Activated T-cell treated with anti-CD3 and anti-CD28 coated beads, Interleukin-2, amount 50 U/mL, for 4 hours (primary cell): ENCODE results near the gene AMZ1. TPM values are rescaled to one million over a fixed set of nuclear protein-coding genes. Genes with fewer than 3 reads are reported as not detected.

Source experiments
- ATAC-seq, 2 donors: fragments of 200-7000 bp; cut with Tn5 transposase; one replicate each; pipeline ENCODE4 v1.10.0; 2021
- DNase-seq: peaks from one replicate; pipeline ENCODE4 v3.0.0-alpha.2; 2020
- H3K27me3 Mint-ChIP-seq: one replicate; pipeline ENCODE4 v1.8.0; 2021; ENCODE audit warnings: low read depth, mixed read lengths
- H3K36me3 Mint-ChIP-seq: one replicate; pipeline ENCODE4 v1.8.0; 2022; ENCODE audit warnings: mixed read lengths; ENCODE audit not compliant: insufficient read depth
- H3K4me1 Mint-ChIP-seq: one replicate; pipeline ENCODE4 v1.8.0; 2021; ENCODE audit warnings: low read depth, mixed read lengths
- H3K4me3 Mint-ChIP-seq: one replicate; pipeline ENCODE4 v1.8.0; 2021; ENCODE audit warnings: mild to moderate bottlenecking, moderate library complexity, mixed read lengths
- H3K9me3 Mint-ChIP-seq: one replicate; pipeline ENCODE4 v1.8.0; 2021; ENCODE audit warnings: mixed read lengths
- total RNA-seq, 3 donors: library from RNA; stranded (reverse); gene quantifications; one replicate each; pipeline ENCODE4 v1.2.1, GENCODE V29; 2021

AMZ1 gene
- total RNA-seq, 3 donors from 2014 or later = 0.03 TPM; not detected in 2

- no peak for DNase-seq
- ATAC-seq = no peak
- no peaks in the 10 kb centered on the region for H3K27me3 Mint-ChIP-seq
Observed at GRCh38 chr7:2659556-2660358, 28.2 kb upstream of the AMZ1 start.

GRCh38 chr7:2660359-2661095 lies 27.5 kb upstream of the AMZ1 start:
- DNase-seq (no peak), ATAC-seq (no peak)
- Mint-ChIP-seq H3K4me3 (no peak overlapping the region), H3K36me3 (peaks cover 4% of the 10 kb centered on the region), H3K4me1 (no peaks in the 10 kb centered on the region), H3K27me3 (peaks cover 2% of the 10 kb centered on the region), H3K9me3 (no peaks in the 10 kb centered on the region)

More at GRCh38 chr7:2659556-2660358, 28.2 kb upstream of the AMZ1 start:
- no peaks in the 10 kb centered on the region for H3K9me3 Mint-ChIP-seq
- H3K36me3 Mint-ChIP-seq = peaks cover 4% of the 10 kb centered on the region
- no peak overlapping the region for H3K4me3 Mint-ChIP-seq
- H3K4me1 Mint-ChIP-seq = no peaks in the 10 kb centered on the region

- no peak overlapping the region for H3K4me3 Mint-ChIP-seq
- no peaks in the 10 kb centered on the region for H3K9me3 Mint-ChIP-seq
- H3K36me3 Mint-ChIP-seq = peaks cover 4% of the 10 kb centered on the region
- no peaks in the 10 kb centered on the region for H3K4me1 Mint-ChIP-seq
- ATAC-seq (no peak), DNase-seq (no peak)
- peaks cover 2% of the 10 kb centered on the region for H3K27me3 Mint-ChIP-seq
Observed at GRCh38 chr7:2661096-2661449, 26.9 kb upstream of the AMZ1 start.

GRCh38 chr7:2661602-2662272 lies 26.3 kb upstream of the AMZ1 start:
- DNase-seq (no peak), ATAC-seq (no peak)
- peaks cover 2% of the 10 kb centered on the region for H3K27me3 Mint-ChIP-seq
- no peaks in the 10 kb centered on the region for H3K4me1 Mint-ChIP-seq
- H3K4me3 Mint-ChIP-seq = no peak overlapping the region
- H3K36me3 Mint-ChIP-seq = peaks cover 4% of the 10 kb centered on the region
- H3K9me3 Mint-ChIP-seq = no peaks in the 10 kb centered on the region

GRCh38 chr7:2662273-2663120 lies 25.5 kb upstream of the AMZ1 start:
- ATAC-seq (no peak), DNase-seq (no peak)
- Mint-ChIP-seq H3K36me3 (no peaks in the 10 kb centered on the region), H3K9me3 (no peaks in the 10 kb centered on the region), H3K4me3 (no peak overlapping the region), H3K4me1 (no peaks in the 10 kb centered on the region), H3K27me3 (peaks cover 2% of the 10 kb centered on the region)

- no peaks in the 10 kb centered on the region for H3K9me3 Mint-ChIP-seq
- ATAC-seq = no peak
- no peaks in the 10 kb centered on the region for H3K4me1 Mint-ChIP-seq
- H3K36me3 Mint-ChIP-seq = no peaks in the 10 kb centered on the region
- H3K4me3 Mint-ChIP-seq = no peak overlapping the region
- peaks cover 5% of the 10 kb centered on the region for H3K27me3 Mint-ChIP-seq
- no peak for DNase-seq
Observed at GRCh38 chr7:2663121-2663886, 24.7 kb upstream of the AMZ1 start.

GRCh38 chr7:2663960-2664359 lies 24.0 kb upstream of the AMZ1 start:
- Mint-ChIP-seq H3K27me3 (peaks cover 7% of the 10 kb centered on the region), H3K4me3 (no peak overlapping the region), H3K4me1 (no peaks in the 10 kb centered on the region), H3K36me3 (no peaks in the 10 kb centered on the region), H3K9me3 (no peaks in the 10 kb centered on the region)
- ATAC-seq (no peak), DNase-seq (no peak)

- DNase-seq (no peak), ATAC-seq (no peak)
- H3K4me1 Mint-ChIP-seq = no peaks in the 10 kb centered on the region
- no peak overlapping the region for H3K4me3 Mint-ChIP-seq
- H3K9me3 Mint-ChIP-seq = no peaks in the 10 kb centered on the region
- H3K36me3 Mint-ChIP-seq = no peaks in the 10 kb centered on the region
- H3K27me3 Mint-ChIP-seq = peaks cover 12% of the 10 kb centered on the region
Observed at GRCh38 chr7:2665359-2665791, 22.6 kb upstream of the AMZ1 start.

- ATAC-seq = no peak
- Mint-ChIP-seq H3K9me3 (no peaks in the 10 kb centered on the region), H3K27me3 (peaks cover 15% of the 10 kb centered on the region), H3K4me1 (peaks cover 3% of the 10 kb centered on the region), H3K36me3 (no peaks in the 10 kb centered on the region), H3K4me3 (no peak overlapping the region)
- no peak for DNase-seq
Observed at GRCh38 chr7:2666155-2666554, 21.8 kb upstream of the AMZ1 start.

- no peaks in the 10 kb centered on the region for H3K9me3 Mint-ChIP-seq
Observed at GRCh38 chr7:2666588-2667250, 21.3 kb upstream of the AMZ1 start.

GRCh38 chr7:2667843-2668242 lies 20.2 kb upstream of the AMZ1 start:
- peaks cover 15% of the 10 kb centered on the region for H3K27me3 Mint-ChIP-seq
- H3K9me3 Mint-ChIP-seq = no peaks in the 10 kb centered on the region
- H3K36me3 Mint-ChIP-seq = no peaks in the 10 kb centered on the region
- ATAC-seq (no peak), DNase-seq (no peak)
- H3K4me1 Mint-ChIP-seq = peaks cover 3% of the 10 kb centered on the region
- no peak overlapping the region for H3K4me3 Mint-ChIP-seq

More at GRCh38 chr7:2666588-2667250, 21.3 kb upstream of the AMZ1 start:
- H3K27me3 Mint-ChIP-seq = peaks cover 15% of the 10 kb centered on the region
- H3K36me3 Mint-ChIP-seq = no peaks in the 10 kb centered on the region
- ATAC-seq (no peak), DNase-seq (no peak)
- H3K4me1 Mint-ChIP-seq = peaks cover 3% of the 10 kb centered on the region
- no peak overlapping the region for H3K4me3 Mint-ChIP-seq

- H3K4me1 Mint-ChIP-seq = peaks cover 3% of the 10 kb centered on the region
- H3K36me3 Mint-ChIP-seq = no peaks in the 10 kb centered on the region
- no peak for ATAC-seq
- DNase-seq = no peak
- no peaks in the 10 kb centered on the region for H3K9me3 Mint-ChIP-seq
- H3K4me3 Mint-ChIP-seq = no peak overlapping the region
- H3K27me3 Mint-ChIP-seq = peaks cover 15% of the 10 kb centered on the region
Observed at GRCh38 chr7:2668401-2668800, 19.6 kb upstream of the AMZ1 start.

- ATAC-seq = no peak
- Mint-ChIP-seq H3K9me3 (no peaks in the 10 kb centered on the region), H3K36me3 (no peaks in the 10 kb centered on the region), H3K4me1 (peaks cover 3% of the 10 kb centered on the region), H3K27me3 (peaks cover 15% of the 10 kb centered on the region), H3K4me3 (no peak overlapping the region)
- DNase-seq = no peak
Observed at GRCh38 chr7:2670171-2670570, 17.8 kb upstream of the AMZ1 start.
